Keratinocyte (primary cell): Measurements from ENCODE around the gene SF3B4. TPM values are rescaled to one million over a fixed set of nuclear protein-coding genes. Genes with fewer than 3 reads are reported as not detected.

Experiments used
- DNase-seq: peaks from one replicate; pipeline ENCODE4 v3.0.0-alpha.2; 2011; ENCODE audit warnings: low read depth, missing footprints, low spot score
- FAIRE-seq: peaks from 2 replicates; lab custom pipeline; 2011; peaks lifted over from hg19 to GRCh38; lab: Jason Lieb, UNC
- H2AFZ ChIP-seq: 2 replicates; pipeline ENCODE4 v1.6.0; 2012; ENCODE audit warnings: low read length, control low read depth, inconsistent platforms; ENCODE audit not compliant: control insufficient read depth
- H3K27ac ChIP-seq: 2 replicates; pipeline ENCODE4 v1.5.1; 2011; ENCODE audit warnings: low read length; ENCODE audit not compliant: control insufficient read depth, insufficient read depth
- H3K27me3 ChIP-seq: 3 replicates; pipeline ENCODE4 v1.6.0; 2011; ENCODE audit warnings: low read length; ENCODE audit not compliant: control insufficient read depth, insufficient read depth; ENCODE audit errors: extremely low read depth
- H3K36me3 ChIP-seq, 2 experiments: 2 replicates in 1 of 2; 3 replicates in 1 of 2; pipeline ENCODE4 v1.5.1; 2011; ENCODE audit warnings: low read length in 2 of 2, mild to moderate bottlenecking in 1 of 2; ENCODE audit not compliant: control insufficient read depth in 2 of 2, insufficient read depth in 2 of 2; ENCODE audit errors: extremely low read depth in 1 of 2
- H3K4me1 ChIP-seq: 3 replicates; pipeline ENCODE4 v1.5.1; 2011; ENCODE audit warnings: low read length; ENCODE audit not compliant: control insufficient read depth, insufficient read depth; ENCODE audit errors: extremely low read depth
- H3K4me2 ChIP-seq: 3 replicates; pipeline ENCODE4 v1.6.0; 2011; ENCODE audit warnings: low read depth, low read length; ENCODE audit not compliant: control insufficient read depth, insufficient read depth; ENCODE audit errors: extremely low read depth
- H3K4me3 ChIP-seq, 3 experiments: fragments of 200-600 bp in 1 of 3; sonication (generic) in 1 of 3; 2 replicates in 2 of 3; 3 replicates in 1 of 3; pipeline ENCODE4 v1.5.1; 2011 to 2016; ENCODE audit warnings: low read length in 3 of 3, mild to moderate bottlenecking in 3 of 3, control low read depth in 2 of 3, inconsistent platforms in 1 of 3, low read depth in 1 of 3, mixed read lengths in 1 of 3, mixed run types in 1 of 3, moderate library complexity in 1 of 3; ENCODE audit not compliant: control insufficient read depth in 2 of 3, insufficient read depth in 2 of 3; ENCODE audit errors: extremely low read depth in 1 of 3
- H3K79me2 ChIP-seq: 2 replicates; pipeline ENCODE4 v1.6.0; 2012; ENCODE audit warnings: low read length; ENCODE audit not compliant: control insufficient read depth, insufficient read depth
- H3K9ac ChIP-seq: 3 replicates; pipeline ENCODE4 v1.6.0; 2011; ENCODE audit warnings: low read length; ENCODE audit not compliant: control insufficient read depth, insufficient read depth; ENCODE audit errors: extremely low read depth
- H3K9me1 ChIP-seq: 3 replicates; pipeline ENCODE4 v1.6.0; 2011; ENCODE audit warnings: low read length; ENCODE audit not compliant: control insufficient read depth, insufficient read depth; ENCODE audit errors: extremely low read depth
- H3K9me3 ChIP-seq: 2 replicates; pipeline ENCODE4 v1.5.1; 2012; ENCODE audit warnings: low read depth, low read length; ENCODE audit not compliant: control insufficient read depth
- H4K20me1 ChIP-seq: 3 replicates; pipeline ENCODE4 v1.6.0; 2011; ENCODE audit warnings: low read length; ENCODE audit not compliant: control insufficient read depth, insufficient read depth; ENCODE audit errors: extremely low read depth
- CTCF ChIP-seq, 3 experiments: IDR thresholded peaks in 1 of 3; conservative IDR thresholded peaks in 1 of 3; optimal IDR thresholded peaks in 1 of 3; 2 replicates in 2 of 3; 3 replicates in 1 of 3; pipeline versions ENCODE3 to v1.5.1; 2011; ENCODE audit warnings: low read length in 3 of 3, mild to moderate bottlenecking in 3 of 3, moderate library complexity in 2 of 3, control low read depth in 1 of 3, inconsistent platforms in 1 of 3; ENCODE audit not compliant: insufficient read depth in 2 of 3; ENCODE audit errors: extremely low read depth in 1 of 3
- EZH2 ChIP-seq: IDR thresholded peaks from one replicate; pipeline ENCODE4 v1.6.1; 2012; ENCODE audit warnings: inconsistent platforms, mild to moderate bottlenecking, low read length, moderate library complexity
- dilution Hi-C: fragments of 300-500 bp; cut with MboI; formaldehyde crosslinking; loops from one replicate; pipeline ENCODE4 v1.7.0; 2020; ENCODE audit warnings: low sequenced_read_pairs; ENCODE audit not compliant: extremely low pct_ligation_motif_present
- polyA plus RNA-seq, 5 experiments: library from polyadenylated mRNA; depleted of rRNA in 3 of 5; stranded (reverse) in 3 of 5; stranded (forward) in 1 of 5; unstranded in 1 of 5; fragments of >200 nt; gene quantifications; 1 replicate in 1 of 5; 2 replicates in 3 of 5; 3 replicates in 1 of 5; pipeline versions ENCODE4 v1.2.1 to v1.2.3, GENCODE V29; 2011 to 2012; ENCODE audit warnings: missing spikeins in 2 of 5, low read depth in 1 of 5, low replicate concordance in 1 of 5

SF3B4 gene
- polyA plus RNA-seq, 1 donor (not counting 4 experiments of a cell fraction or from before 2014, with no cell fraction given), result 35.4 TPM

GRCh38 chr1:149932474-149932873 lies 4.9 kb upstream of the SF3B4 start:
- H3K36me3 ChIP-seq, result peaks cover 5 to 8% of the 10 kb centered on the region in 2 experiments
- H3K27me3 ChIP-seq, result no peaks in the 10 kb centered on the region
- H3K4me3 ChIP-seq, result no peak overlapping the region
- dilution Hi-C loops, result no loop called here
- no peak overlapping the region for H3K4me2 ChIP-seq
- no peaks in the 10 kb centered on the region for H3K9me1 ChIP-seq
- H3K4me1 ChIP-seq, result peaks cover 39% of the 10 kb centered on the region
- H3K9me3 ChIP-seq, result no peaks in the 10 kb centered on the region
- TF ChIP-seq EZH2 (no peak), CTCF (optimal IDR thresholded peaks at IDR 0.05 in 1 of 3, IDR thresholded peaks at IDR 0.05 in 1 of 3, conservative IDR thresholded peaks at IDR 0.05 in 1 of 3; ENCODE audit: extremely low read depth in 1 of 3, insufficient read depth in 2 of 3, low read length in 3 of 3) (no peak)
- peaks cover 8% of the 10 kb centered on the region for H3K79me2 ChIP-seq
- H3K27ac ChIP-seq, result no peak overlapping the region
- H4K20me1 ChIP-seq, result no peaks in the 10 kb centered on the region
- DNase-seq, result no peak
- FAIRE-seq, result no peak
- no peak overlapping the region for H3K9ac ChIP-seq
- H2AFZ ChIP-seq, result no peak overlapping the region

- H4K20me1 ChIP-seq, result peaks cover 1% of the 10 kb centered on the region
- H3K9me1 ChIP-seq, result no peaks in the 10 kb centered on the region
- peaks cover 9% of the 10 kb centered on the region in 2 experiments for H3K36me3 ChIP-seq
- H3K79me2 ChIP-seq, result peaks cover 20% of the 10 kb centered on the region
- no peaks in the 10 kb centered on the region for H3K27me3 ChIP-seq
- FAIRE-seq (no peak), DNase-seq (no peak)
- H3K9ac ChIP-seq, result no peak overlapping the region
- no peak for TF ChIP-seq EZH2
- no peak for TF ChIP-seq CTCF (optimal IDR thresholded peaks at IDR 0.05 in 1 of 3, IDR thresholded peaks at IDR 0.05 in 1 of 3, conservative IDR thresholded peaks at IDR 0.05 in 1 of 3; ENCODE audit: extremely low read depth in 1 of 3, insufficient read depth in 2 of 3, low read length in 3 of 3)
- peak overlapping the region; percentile 5 for H3K27ac ChIP-seq
- H2AFZ ChIP-seq, result no peak overlapping the region
- H3K9me3 ChIP-seq, result no peaks in the 10 kb centered on the region
- H3K4me3 ChIP-seq, result no peak overlapping the region
- dilution Hi-C loops, result no loop called here
- H3K4me2 ChIP-seq, result peak overlapping the region; percentile 42
- H3K4me1 ChIP-seq, result peaks cover 33% of the 10 kb centered on the region
Measured at GRCh38 chr1:149931212-149931790, 3.7 kb upstream of the SF3B4 start.
